ENCODE results near the gene CEP112.
A peak's percentile ranks its signal among the peaks of the same experiment; 100 is the strongest.
"Not testable (repeated sequence)": the region's sequence is repeated elsewhere in the genome, so short reads cannot be mapped to it uniquely, and the experiment has no call there.

Gene CEP112

DNA sequence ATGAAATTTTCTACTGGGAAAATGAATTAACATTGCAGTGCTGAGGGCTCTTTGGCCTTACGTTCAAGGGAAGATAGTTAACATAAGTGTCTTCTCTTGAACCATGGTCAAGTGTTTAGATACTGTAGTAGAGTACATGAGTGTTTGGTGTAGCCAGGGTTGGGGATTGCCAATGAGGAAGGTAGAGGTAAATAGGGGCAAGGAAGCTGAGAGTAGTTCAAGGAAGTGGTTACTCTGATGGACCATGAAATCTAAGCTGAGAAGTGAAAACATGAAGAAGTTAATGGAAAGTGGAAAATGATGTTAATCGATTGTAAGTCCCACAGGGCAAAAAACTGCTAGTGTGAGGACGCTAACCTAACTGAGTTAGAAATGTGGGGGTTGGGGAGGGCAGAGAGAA is 380.9 kb downstream of the CEP112 start:
- no peak for DNase-seq

DNA sequence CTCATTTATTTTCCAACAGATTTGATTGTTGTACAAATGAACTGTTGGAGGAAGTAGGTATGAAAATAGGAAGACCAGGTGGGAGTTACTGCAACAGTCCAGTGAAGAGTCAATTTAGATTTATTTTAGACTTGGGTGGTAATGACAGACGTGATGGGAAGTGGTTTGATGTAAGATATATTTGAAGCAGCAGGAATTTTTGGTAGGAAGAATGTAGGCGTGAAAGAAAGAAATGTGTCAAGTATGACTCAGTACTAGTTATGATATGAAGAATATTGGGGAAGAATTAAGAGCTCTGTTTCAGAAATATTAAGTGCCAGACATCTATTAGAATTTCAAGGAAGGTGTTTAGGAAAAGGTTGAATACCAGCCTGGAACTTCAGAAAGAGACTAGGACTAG is 382.6 kb downstream of the CEP112 start:
- no peak for DNase-seq

DNA sequence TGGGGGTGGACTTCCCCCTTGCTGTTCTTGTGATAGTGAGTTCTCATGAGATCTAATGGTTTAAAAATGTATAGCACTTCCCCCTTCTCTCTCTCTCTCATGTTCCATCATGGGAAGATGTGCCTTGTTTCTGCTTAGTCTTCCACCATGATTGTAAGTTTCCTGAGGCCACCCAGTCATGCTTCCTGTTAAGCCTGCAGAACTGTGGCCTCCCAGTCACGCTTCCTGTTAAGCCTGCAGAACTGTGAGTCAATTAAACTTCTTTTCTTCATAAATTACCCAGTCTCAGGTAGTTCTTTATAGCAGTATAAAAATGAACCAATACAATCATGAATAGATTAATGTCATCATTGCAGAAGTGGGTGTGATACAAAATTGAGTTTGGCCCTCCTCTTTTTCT is 383.4 kb downstream of the CEP112 start:
- DNase-seq = not testable (repeated sequence)

DNA sequence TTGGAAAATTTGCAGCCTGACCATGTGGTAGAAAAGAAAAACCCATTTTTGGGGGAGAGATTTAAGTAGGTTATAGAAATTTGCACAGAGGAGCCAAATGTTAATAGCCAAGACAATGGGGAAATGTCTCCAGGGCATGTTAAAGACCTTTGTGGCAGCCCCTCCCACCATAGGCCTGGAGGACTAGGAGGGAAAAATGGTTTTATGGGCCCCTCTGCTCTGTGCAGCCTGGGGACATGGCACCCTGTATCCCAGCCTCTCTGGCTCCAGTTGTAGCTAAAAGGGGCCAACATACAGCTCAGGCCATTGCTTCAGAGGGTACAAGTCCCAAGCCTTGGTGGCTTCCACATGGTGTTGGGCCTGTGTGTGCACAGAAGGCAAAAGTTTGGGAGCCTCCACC is 384.6 kb downstream of the CEP112 start:
- no peak for DNase-seq

- no peak for DNase-seq
Observed at GRCh38 chr17:65801513-65801912, 390.4 kb downstream of the CEP112 start.

- DNase-seq = no peak
Observed at GRCh38 chr17:65800655-65801054, 391.3 kb downstream of the CEP112 start.

DNA sequence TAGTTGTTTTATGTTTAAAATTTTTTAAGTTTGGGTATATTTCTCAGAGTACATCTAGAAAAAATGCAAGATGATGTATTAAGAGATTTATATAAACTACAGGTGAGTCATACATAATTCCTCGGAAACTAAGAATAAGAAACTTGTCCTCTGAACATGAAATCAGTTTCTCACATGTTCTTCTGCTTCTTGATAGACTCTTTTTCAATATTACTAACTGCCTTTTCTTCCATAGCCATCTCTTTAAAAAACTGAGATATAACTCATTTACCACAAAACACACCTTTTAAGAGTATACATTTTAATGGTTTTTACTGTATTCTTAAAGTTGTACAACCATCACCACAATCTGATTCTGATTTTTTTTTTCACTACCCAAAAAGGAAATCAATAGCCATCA is 392.1 kb downstream of the CEP112 start:
- no peak for DNase-seq

GRCh38 chr17:65799454-65799853 is 392.5 kb downstream of the CEP112 start:
- no peak for DNase-seq

DNA sequence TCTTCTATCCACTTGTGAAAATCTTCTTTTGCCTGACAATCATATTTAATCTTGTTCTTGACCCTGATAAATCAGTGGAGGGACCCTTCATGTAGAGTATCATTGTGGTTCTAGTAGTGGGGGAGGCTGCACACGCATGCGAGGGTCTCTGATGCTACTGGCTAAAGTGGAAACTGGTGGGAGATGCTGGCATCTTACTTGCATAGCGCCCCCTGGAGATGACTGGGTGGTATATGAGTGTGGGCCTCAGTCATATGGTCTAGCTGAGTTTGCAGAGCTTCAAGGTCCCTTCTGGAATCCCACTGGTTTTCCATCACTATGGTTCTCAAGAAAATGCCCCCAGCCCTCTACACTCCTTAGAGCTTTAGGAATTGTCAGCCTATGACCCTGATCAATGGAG is 394.1 kb downstream of the CEP112 start:
- DNase-seq = peak; percentile 23

DNA sequence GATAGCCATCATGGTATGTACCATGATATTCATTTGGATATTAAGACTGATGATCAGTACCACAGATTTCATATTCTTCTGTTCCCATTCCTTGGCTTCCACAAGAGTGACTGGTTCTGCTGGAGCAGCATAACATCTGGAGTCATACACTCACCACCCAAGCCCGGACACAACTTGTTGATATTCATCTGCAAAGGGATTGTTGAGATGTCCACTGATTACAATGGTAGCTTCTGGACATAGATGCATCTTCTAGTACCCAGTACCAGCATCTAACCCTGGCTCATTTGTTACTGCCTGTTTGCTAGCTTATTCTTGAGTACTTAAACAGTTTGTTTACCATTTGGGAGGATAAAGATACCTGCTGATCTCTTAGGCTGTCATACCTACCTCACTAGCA is 394.8 kb downstream of the CEP112 start:
- DNase-seq = no peak

DNA sequence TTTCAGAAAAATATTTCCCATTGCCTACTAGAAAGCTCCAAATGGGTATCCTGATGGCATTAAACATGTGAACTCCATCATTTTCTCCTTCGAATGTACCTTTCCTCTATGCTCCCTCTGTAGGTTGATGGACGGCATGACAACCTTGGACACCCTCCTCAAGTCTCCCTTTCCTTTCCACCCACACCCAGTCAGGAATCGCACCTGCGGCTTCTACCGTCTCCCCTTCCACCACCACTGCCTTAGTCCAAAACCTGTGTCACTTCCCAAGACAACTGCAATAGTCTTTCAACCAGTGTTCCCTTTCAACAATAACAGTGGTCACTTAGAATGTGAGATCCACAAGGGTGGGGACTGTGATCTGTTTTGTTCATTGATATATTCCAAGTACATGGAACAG is 397.4 kb downstream of the CEP112 start:
- peak; percentile 6 for DNase-seq

DNA sequence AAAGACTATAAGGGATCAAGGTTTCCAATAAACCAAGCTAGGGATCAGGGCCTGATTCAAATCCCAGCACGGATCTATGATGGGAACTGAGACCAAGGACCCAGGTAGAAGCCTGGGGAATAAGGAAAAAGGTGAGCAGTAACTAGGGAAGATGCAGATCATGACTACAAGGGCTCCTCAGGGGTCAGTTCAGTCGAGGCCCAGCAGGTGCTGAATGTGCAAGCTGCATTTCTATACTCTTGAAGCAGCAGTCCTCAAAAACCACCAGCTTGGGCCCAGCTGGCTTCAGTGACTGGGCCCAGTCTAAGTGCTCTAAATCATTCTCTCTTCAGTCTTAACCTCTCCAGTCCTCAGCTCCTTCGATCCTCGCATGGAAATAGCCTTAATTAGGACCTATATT is 401.7 kb downstream of the CEP112 start:
- DNase-seq = no peak

DNA sequence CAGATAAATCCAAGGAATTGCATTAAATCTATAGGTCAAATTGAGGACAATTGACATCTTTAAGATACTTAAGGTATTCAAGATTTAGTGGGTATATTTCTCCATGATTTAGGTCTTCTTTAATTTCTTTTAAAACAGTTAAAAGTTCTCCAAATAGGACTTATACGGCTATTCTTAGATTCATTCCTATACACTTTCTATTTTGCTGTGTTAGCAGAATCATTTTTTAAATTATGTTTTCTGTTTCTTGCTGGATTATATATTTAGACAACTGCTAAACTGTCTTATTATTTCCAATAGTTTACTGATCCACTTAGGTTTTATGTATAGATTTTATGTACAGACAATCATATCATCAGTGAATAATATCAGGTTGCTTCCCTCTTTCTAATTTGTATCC is 404.4 kb downstream of the CEP112 start:
- DNase-seq = no peak

DNA sequence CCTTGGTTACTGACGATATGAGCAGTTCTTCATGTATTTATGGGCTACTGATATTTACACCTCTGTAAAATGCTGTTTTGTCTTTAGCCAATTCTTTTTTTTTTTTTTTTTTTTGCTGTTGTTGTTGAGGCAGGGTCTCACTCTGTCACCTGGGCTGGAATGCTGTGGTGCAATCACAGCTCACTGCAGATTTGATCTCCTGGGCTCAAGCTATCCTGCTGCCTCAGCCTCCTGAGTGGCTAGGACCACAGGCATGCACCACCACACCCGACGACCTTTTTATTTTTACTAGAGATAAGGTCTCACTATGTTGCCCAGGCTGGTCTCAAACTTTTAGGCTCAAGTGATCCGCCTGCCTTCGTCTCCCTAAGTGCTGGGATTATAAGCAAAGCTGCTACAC is 405.5 kb downstream of the CEP112 start:
- DNase-seq = no peak

- DNase-seq = no peak
Observed at GRCh38 chr17:65785109-65785508, 406.8 kb downstream of the CEP112 start.

DNA sequence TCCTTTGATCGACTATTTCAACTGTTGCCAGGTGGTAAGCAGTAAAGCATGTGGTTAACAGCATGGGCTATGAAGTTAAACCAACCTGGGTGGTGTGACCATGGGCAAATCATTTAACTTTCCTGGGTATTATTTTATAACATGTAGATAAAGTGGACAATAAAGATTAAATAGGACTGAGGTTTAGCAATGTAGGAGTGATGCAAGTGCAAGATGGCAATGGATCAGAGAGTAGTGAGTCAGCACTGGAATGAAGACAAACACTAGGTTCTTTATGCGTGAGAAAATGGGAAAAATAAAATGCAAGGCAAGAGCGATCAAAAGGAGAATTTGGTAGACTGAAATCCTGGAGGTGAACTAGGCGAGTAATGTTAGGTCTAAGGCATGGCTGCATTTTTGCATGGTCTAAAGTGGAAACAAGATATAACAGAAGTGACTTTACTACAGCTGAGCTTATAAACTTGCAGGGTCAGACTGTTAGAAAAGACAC is 408.0 kb downstream of the CEP112 start:
- no peak for DNase-seq

GRCh38 chr17:65782104-65782706 is 409.7 kb downstream of the CEP112 start:
- DNase-seq = not testable (repeated sequence)

DNA sequence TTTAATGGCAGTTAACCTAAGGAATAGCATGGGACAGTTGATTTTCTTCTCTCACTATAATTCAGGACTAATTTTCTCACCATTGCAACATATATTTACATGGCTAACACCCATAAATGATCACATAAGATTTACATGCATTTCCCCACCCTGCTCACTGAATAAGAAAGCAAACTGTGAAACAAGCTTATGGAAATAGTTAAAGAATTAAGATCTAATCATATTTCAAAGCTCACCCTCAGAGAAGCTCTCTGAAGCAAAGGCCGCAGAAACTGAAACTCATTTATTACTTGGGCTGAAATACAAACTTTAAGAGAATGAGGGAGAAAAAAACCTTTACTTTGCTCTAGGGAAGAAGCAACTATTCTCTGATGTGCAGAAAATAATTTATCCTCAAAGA is 411.8 kb downstream of the CEP112 start:
- no peak for DNase-seq

DNA sequence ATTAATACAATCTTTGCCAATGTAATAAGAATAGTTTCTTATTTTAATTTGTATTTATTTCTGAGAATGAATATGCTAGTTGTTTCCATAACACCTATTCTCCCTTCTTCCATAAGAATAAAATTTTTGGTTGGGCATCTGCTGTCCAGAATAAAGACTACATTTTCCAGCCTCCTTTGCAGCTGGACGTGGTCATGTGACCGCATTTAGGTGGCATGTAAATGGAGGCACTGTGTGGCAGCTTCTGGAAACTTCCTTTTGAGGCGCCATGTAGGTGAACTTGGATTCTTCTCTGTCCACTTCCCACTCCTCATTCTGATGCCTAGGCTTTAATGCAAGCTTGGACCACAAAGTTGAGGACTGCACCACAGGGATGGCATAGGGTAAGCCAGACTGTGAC is 415.0 kb downstream of the CEP112 start:
- DNase-seq = no peak

- DNase-seq = no peak
Observed at GRCh38 chr17:65774787-65775186, 417.1 kb downstream of the CEP112 start.

DNA sequence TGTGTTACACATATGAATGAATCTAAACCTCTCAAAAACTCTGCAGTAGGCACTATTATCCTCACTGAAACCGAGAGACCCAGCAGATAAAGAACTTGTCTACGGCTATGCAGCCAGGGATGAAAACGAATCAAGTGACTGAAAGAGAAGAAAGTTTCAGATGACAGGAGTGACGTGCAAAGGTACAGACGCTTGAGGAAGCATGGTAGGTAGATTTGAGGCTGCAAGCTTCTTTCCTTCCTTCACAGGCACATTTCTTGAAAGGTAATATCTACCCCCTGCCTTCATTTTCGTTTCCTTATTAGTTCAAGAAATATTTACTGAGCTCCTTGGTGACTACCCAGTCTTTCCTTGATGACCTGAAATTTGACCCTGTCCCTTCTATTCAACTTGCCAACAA is 418.9 kb downstream of the CEP112 start:
- DNase-seq = no peak

GRCh38 chr17:65771704-65772103 is 420.2 kb downstream of the CEP112 start:
- no peak for DNase-seq

DNA sequence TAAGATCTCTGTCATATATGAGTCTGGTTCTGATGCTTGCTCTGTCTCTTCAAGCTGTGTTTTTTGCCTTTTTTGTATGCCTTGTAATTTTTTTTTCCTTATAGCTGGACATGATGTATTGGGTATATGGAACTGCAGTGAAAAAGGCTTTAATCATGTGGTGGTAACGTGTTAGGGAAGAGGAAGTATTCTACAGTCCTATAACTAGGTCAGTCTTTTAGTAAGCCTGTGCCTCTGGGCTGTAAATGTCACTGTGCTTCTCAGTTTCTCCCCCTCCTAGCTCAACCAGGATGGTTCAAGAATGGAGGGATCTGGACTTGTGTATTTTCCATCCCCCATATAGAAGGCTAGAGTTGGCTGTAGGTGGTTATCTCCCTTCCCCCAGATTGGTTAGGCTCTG is 428.1 kb downstream of the CEP112 start:
- no peak for DNase-seq

- no peak for DNase-seq
Observed at GRCh38 chr17:65762973-65763372, 429.0 kb downstream of the CEP112 start.

- DNase-seq = no peak
Observed at GRCh38 chr17:65759532-65759931, 432.4 kb downstream of the CEP112 start.

- DNase-seq = no peak
Observed at GRCh38 chr17:65756760-65757159, 435.2 kb downstream of the CEP112 start.

All from hematopoietic multipotent progenitor cell treated with erythropoietin and hydrocortisone succinate and interleukin-3 and kit ligand, for 8 days (in vitro differentiated cells).